Measurements from ENCODE around the gene LCORL.

The LCORL gene

GRCh38 chr4:17939054-17939453, 82.5 kb downstream of the LCORL start:
- in situ Hi-C loops (cut with MboI; ENCODE audit: low sequenced_read_pairs): no loop called here

GRCh38 chr4:17934286-17934685, 87.3 kb downstream of the LCORL start:
- in situ Hi-C loops (cut with MboI; ENCODE audit: low sequenced_read_pairs): no loop called here

- in situ Hi-C loops (cut with MboI; ENCODE audit: low sequenced_read_pairs): no loop called here
Observed at GRCh38 chr4:17933126-17933525, 88.4 kb downstream of the LCORL start.

- in situ Hi-C loops (cut with MboI; ENCODE audit: low sequenced_read_pairs): no loop called here
Observed at GRCh38 chr4:17932041-17932440, 89.5 kb downstream of the LCORL start.

- in situ Hi-C loops (cut with MboI; ENCODE audit: low sequenced_read_pairs): no loop called here
Observed at GRCh38 chr4:17930256-17930655, 91.3 kb downstream of the LCORL start.

GRCh38 chr4:17924189-17924588, 97.4 kb downstream of the LCORL start:
- in situ Hi-C loops (cut with MboI; ENCODE audit: low sequenced_read_pairs): no loop called here

- in situ Hi-C loops (cut with MboI; ENCODE audit: low sequenced_read_pairs): no loop called here
Observed at GRCh38 chr4:17921451-17921850, 100.1 kb downstream of the LCORL start.

GRCh38 chr4:17920681-17921080, 100.9 kb downstream of the LCORL start:
- in situ Hi-C loops (cut with MboI; ENCODE audit: low sequenced_read_pairs): no loop called here

- in situ Hi-C loops (cut with MboI; ENCODE audit: low sequenced_read_pairs): no loop called here
Observed at GRCh38 chr4:17915439-17915838, 106.1 kb downstream of the LCORL start.

GRCh38 chr4:17912011-17912410, 109.5 kb downstream of the LCORL start:
- in situ Hi-C loops (cut with MboI; ENCODE audit: low sequenced_read_pairs): no loop called here

- in situ Hi-C loops (cut with MboI; ENCODE audit: low sequenced_read_pairs): no loop called here
Observed at GRCh38 chr4:17911608-17912007, 109.9 kb downstream of the LCORL start.

- in situ Hi-C loops (cut with MboI; ENCODE audit: low sequenced_read_pairs): no loop called here
Observed at GRCh38 chr4:17898553-17899055, 123.0 kb downstream of the LCORL start.

GRCh38 chr4:17895481-17895880, 126.1 kb downstream of the LCORL start:
- in situ Hi-C loops (cut with MboI; ENCODE audit: low sequenced_read_pairs): no loop called here

GRCh38 chr4:17894421-17894820, 127.1 kb downstream of the LCORL start:
- in situ Hi-C loops (cut with MboI; ENCODE audit: low sequenced_read_pairs): no loop called here

- in situ Hi-C loops (cut with MboI; ENCODE audit: low sequenced_read_pairs): no loop called here
Observed at GRCh38 chr4:17889692-17890091, 131.9 kb downstream of the LCORL start.

- in situ Hi-C loops (cut with MboI; ENCODE audit: low sequenced_read_pairs): no loop called here
Observed at GRCh38 chr4:17884511-17884910, 137.0 kb downstream of the LCORL start.

- in situ Hi-C loops (cut with MboI; ENCODE audit: low sequenced_read_pairs): no loop called here
Observed at GRCh38 chr4:17884063-17884462, 137.5 kb downstream of the LCORL start.

- in situ Hi-C loops (cut with MboI; ENCODE audit: low sequenced_read_pairs): no loop called here
Observed at GRCh38 chr4:17877661-17878060, 143.9 kb downstream of the LCORL start.

- in situ Hi-C loops (cut with MboI; ENCODE audit: low sequenced_read_pairs): no loop called here
Observed at GRCh38 chr4:17876943-17877342, 144.6 kb downstream of the LCORL start.

GRCh38 chr4:17875402-17876070, 146.0 kb downstream of the LCORL start:
- in situ Hi-C loops (cut with MboI; ENCODE audit: low sequenced_read_pairs): no loop called here

- in situ Hi-C loops (cut with MboI; ENCODE audit: low sequenced_read_pairs): no loop called here
Observed at GRCh38 chr4:17869327-17869726, 152.2 kb downstream of the LCORL start.

GRCh38 chr4:17867276-17867675, 154.3 kb downstream of the LCORL start:
- in situ Hi-C loops (cut with MboI; ENCODE audit: low sequenced_read_pairs): no loop called here

GRCh38 chr4:17866810-17867209, 154.7 kb downstream of the LCORL start:
- in situ Hi-C loops (cut with MboI; ENCODE audit: low sequenced_read_pairs): no loop called here

Measured in HL-60/S4 (cell line).